HCT116 (cell line): ENCODE results near the gene PNMA6E. TPM values are rescaled to one million over a fixed set of nuclear protein-coding genes. Genes with fewer than 3 reads are reported as not detected.

Experiments
- ATAC-seq: fragments of 200-7000 bp; cut with Tn5 transposase; 2 replicates; pipeline ENCODE4 v1.9.1; 2020; ENCODE audit warnings: mild to moderate bottlenecking, moderate library complexity
- BruUV-seq: library from RNA; stranded (reverse); fragments of 400-500 nt; replicated peaks from 2 replicates; lab custom pipeline; 2021; lab: Mats Ljungman, UMichigan
- CTCF ChIA-PET: fragments of 300-600 bp; sonication (Branson Sonifier 250); formaldehyde crosslinking; loops from one replicate; lab custom pipeline; 2021; ENCODE audit warnings: antibody characterized with exemption; lab: Charles Lee
- POLR2A ChIA-PET: fragments of 300-600, 350-600 bp; sonication (Branson Sonifier 250); formaldehyde crosslinking; loops from one replicate; lab custom pipeline; 2021; ENCODE audit warnings: antibody characterized with exemption; lab: Charles Lee
- RAD21 ChIA-PET, 2 experiments: fragments of 300-600 bp; sonication (Branson Sonifier 250); formaldehyde crosslinking; loops; one replicate each; lab custom pipeline; 2023; ENCODE audit warnings: low total read pairs in 2 of 2; ENCODE audit not compliant: uncharacterized antibody in 2 of 2, unreplicated experiment in 2 of 2, low non-redundant PET in 1 of 2; lab: Charles Lee
- DNase-seq: peaks from one replicate; pipeline ENCODE4 v3.0.0-alpha.2; 2010; ENCODE audit warnings: low read depth, low spot score
- H2AFZ ChIP-seq: fragments of 200-600 bp; shearing (Covaris generic), sonication (generic); 2 replicates; pipeline ENCODE4 v1.6.1; 2017; ENCODE audit warnings: low read depth, mixed run types, mixed read lengths, antibody characterized with exemption, low read length; ENCODE audit not compliant: poor library complexity, severe bottlenecking
- H3K27ac ChIP-seq: 2 replicates; pipeline ENCODE4 v1.5.1; 2012; ENCODE audit warnings: low read depth, low read length
- H3K27me3 ChIP-seq: fragments of 200-600 bp; sonication (generic); 2 replicates; pipeline ENCODE4 v1.6.1; 2016; ENCODE audit warnings: mixed run types, low read length, mixed read lengths; ENCODE audit not compliant: insufficient read depth
- H3K36me3 ChIP-seq, 2 experiments: fragments of 200-500 bp in 1 of 2; fragments of 200-600 bp in 1 of 2; sonication (Bioruptor generic) in 1 of 2; sonication (generic) in 1 of 2; 2 replicates each; pipeline versions ENCODE4 v1.5.1 to v1.6.1; 2014 to 2016; ENCODE audit warnings: low read length in 2 of 2, inconsistent platforms in 1 of 2, mixed read lengths in 1 of 2, mixed run types in 1 of 2; ENCODE audit not compliant: insufficient read depth in 2 of 2, control insufficient read depth in 1 of 2
- H3K4me1 ChIP-seq, 2 experiments: fragments of 200-600 bp in 1 of 2; sonication (generic) in 1 of 2; 2 replicates each; pipeline versions ENCODE4 v1.5.1 to v1.6.1; 2012 to 2017; ENCODE audit warnings: low read length in 2 of 2, inconsistent platforms in 1 of 2, mild to moderate bottlenecking in 1 of 2, mixed read lengths in 1 of 2, mixed run types in 1 of 2, moderate library complexity in 1 of 2; ENCODE audit not compliant: insufficient read depth in 2 of 2, control insufficient read depth in 1 of 2
- H3K4me2 ChIP-seq: fragments of 200-600 bp; sonication (generic); 2 replicates; pipeline ENCODE4 v1.6.1; 2017; ENCODE audit warnings: mixed run types, low read length, mixed read lengths
- H3K4me3 ChIP-seq, 2 experiments: fragments of 200-600 bp in 1 of 2; sonication (generic) in 1 of 2; replicated peaks in 1 of 2; 2 replicates each; pipeline ENCODE4 v1.5.1; 2011 to 2016; ENCODE audit warnings: low read length in 2 of 2, control low read depth in 1 of 2, low read depth in 1 of 2, mild to moderate bottlenecking in 1 of 2, mixed read lengths in 1 of 2, mixed run types in 1 of 2
- H3K79me2 ChIP-seq: fragments of 200-600 bp; sonication (generic); 2 replicates; pipeline ENCODE4 v1.6.1; 2017; ENCODE audit warnings: mild to moderate bottlenecking, mixed run types, low read length, moderate library complexity, mixed read lengths; ENCODE audit not compliant: insufficient read depth
- H3K9ac ChIP-seq: fragments of 200-600 bp; sonication (generic); 2 replicates; pipeline ENCODE4 v1.6.1; 2016; ENCODE audit warnings: low read length, mixed read lengths
- H3K9me2 ChIP-seq: fragments of 200-600 bp; sonication (generic), shearing (Covaris generic); 2 replicates; pipeline ENCODE4 v1.6.1; 2017; ENCODE audit warnings: mixed run types, mild to moderate bottlenecking, moderate library complexity; ENCODE audit not compliant: insufficient read depth
- H3K9me3 ChIP-seq, 2 experiments: fragments of 200-500 bp in 1 of 2; fragments of 200-600 bp in 1 of 2; sonication (Bioruptor generic) in 1 of 2; sonication (generic) in 1 of 2; 2 replicates each; pipeline ENCODE4 v1.6.1; 2014 to 2017; ENCODE audit warnings: low read length in 2 of 2, mixed read lengths in 2 of 2, inconsistent platforms in 1 of 2, low read depth in 1 of 2, mild to moderate bottlenecking in 1 of 2, mixed run types in 1 of 2, moderate library complexity in 1 of 2; ENCODE audit not compliant: control insufficient read depth in 1 of 2, insufficient read depth in 1 of 2
- H4K20me1 ChIP-seq: fragments of 200-600 bp; sonication (generic), shearing (Covaris generic); 2 replicates; pipeline ENCODE4 v1.6.1; 2017; ENCODE audit warnings: mixed run types, mild to moderate bottlenecking, moderate library complexity; ENCODE audit not compliant: insufficient read depth
- CBX3 ChIP-seq: IDR thresholded peaks from 2 replicates; pipeline ENCODE4 v1.6.1; 2012; ENCODE audit warnings: low read depth
- CEBPB ChIP-seq: IDR thresholded peaks from 2 replicates; pipeline ENCODE4 v1.6.1; 2012; ENCODE audit warnings: low read depth
- EGR1 ChIP-seq: IDR thresholded peaks from 2 replicates; pipeline ENCODE4 v1.6.1; 2012; ENCODE audit warnings: low read depth
- POLR2A ChIP-seq: IDR thresholded peaks from 2 replicates; pipeline ENCODE4 v1.7.0; 2011; ENCODE audit warnings: borderline replicate concordance; ENCODE audit not compliant: insufficient read depth, insufficient read length; ENCODE audit errors: extremely low read depth
- RAD21 ChIP-seq: IDR thresholded peaks from 2 replicates; pipeline ENCODE4 v1.6.1; 2012; ENCODE audit warnings: low read depth, mild to moderate bottlenecking
- SP1 ChIP-seq: IDR thresholded peaks from 2 replicates; pipeline ENCODE4 v1.6.1; 2012; ENCODE audit warnings: low read depth
- ZNF274 ChIP-seq: fragments of 200-500 bp; sonication (Bioruptor generic); IDR thresholded peaks from 2 replicates; pipeline ENCODE4 v1.6.1; 2014; ENCODE audit warnings: mild to moderate bottlenecking, low read depth, low read length, inconsistent platforms
- intact Hi-C: fragments of 100-400 bp; cut with micrococcal nuclease; formaldehyde crosslinking; loops from 2 replicates; pipeline ENCODE4 v1.10.0; 2022
- total RNA-seq: library from RNA; stranded (reverse); gene quantifications from one replicate; pipeline ENCODE4 v1.2.1, GENCODE V29; 2021; ENCODE audit not compliant: unreplicated experiment
- TF ChIP-seq, protein P1 (sequence below): IDR thresholded peaks from 2 replicates; pipeline ENCODE4 v1.6.1; 2011; ENCODE audit warnings: mild to moderate bottlenecking, low read length, moderate library complexity; ENCODE audit not compliant: insufficient replicate concordance; ENCODE audit errors: extremely low read depth
- TF ChIP-seq, protein P2 (sequence below), 3 experiments: fragments of 200-600 bp in 1 of 3; sonication (generic) in 1 of 3; IDR thresholded peaks in 2 of 3; conservative IDR thresholded peaks in 1 of 3; 2 replicates each; pipeline ENCODE4 v1.5.1; 2012 to 2017; ENCODE audit warnings: low read depth in 2 of 3, low read length in 2 of 3, antibody characterized with exemption in 1 of 3, borderline replicate concordance in 1 of 3, control low read depth in 1 of 3, mild to moderate bottlenecking in 1 of 3, mixed read lengths in 1 of 3, mixed run types in 1 of 3, moderate library complexity in 1 of 3; ENCODE audit not compliant: insufficient read depth in 1 of 3

The PNMA6E gene
- total RNA-seq, 1 experiment from 2014 or later = not detected

DNA sequence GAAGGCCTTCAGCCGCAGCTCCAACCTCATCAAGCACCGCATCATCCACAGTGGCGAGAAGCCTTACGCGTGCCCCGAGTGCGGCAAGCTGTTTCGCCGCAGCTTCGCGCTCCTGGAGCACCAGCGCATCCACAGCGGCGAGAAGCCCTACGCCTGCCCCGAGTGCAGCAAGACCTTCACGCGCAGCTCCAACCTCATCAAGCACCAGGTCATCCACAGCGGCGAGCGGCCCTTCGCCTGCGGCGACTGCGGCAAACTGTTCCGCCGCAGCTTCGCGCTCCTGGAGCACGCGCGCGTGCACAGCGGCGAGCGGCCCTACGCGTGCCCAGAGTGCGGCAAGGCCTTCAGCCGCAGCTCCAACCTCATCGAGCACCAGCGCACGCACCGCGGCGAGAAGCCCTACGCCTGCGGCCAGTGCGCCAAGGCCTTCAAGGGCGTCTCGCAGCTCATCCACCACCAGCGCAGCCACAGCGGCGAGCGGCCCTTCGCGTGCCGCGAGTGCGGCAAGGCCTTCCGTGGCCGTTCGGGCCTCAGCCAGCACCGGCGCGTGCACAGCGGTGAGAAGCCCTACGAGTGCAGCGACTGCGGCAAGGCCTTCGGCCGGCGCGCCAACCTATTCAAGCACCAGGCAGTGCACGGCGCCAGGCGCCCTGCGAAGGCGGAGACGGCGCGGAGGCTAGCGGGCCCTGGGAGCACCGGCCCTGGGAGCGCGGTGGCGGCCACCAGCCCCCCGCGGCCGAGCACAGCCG lies 19.9 kb upstream of the PNMA6E start:
- Histone ChIP-seq H3K36me3 (no peaks in the 10 kb centered on the region), H3K9me3 (no peaks in the 10 kb centered on the region), H3K27me3 (no peaks in the 10 kb centered on the region), H3K4me2 (no peak overlapping the region), H4K20me1 (no peaks in the 10 kb centered on the region), H3K4me1 (no peaks in the 10 kb centered on the region), H3K9me2 (no peaks in the 10 kb centered on the region), H3K9ac (no peak overlapping the region), H3K79me2 (no peaks in the 10 kb centered on the region), H3K4me3 (no peak overlapping the region), H2AFZ (no peak overlapping the region), H3K27ac (no peak overlapping the region)
- no peak for DNase-seq
- POLR2A ChIA-PET = no interaction called here
- TF ChIP-seq RAD21 (no peak), CBX3 (no peak), ZNF274 (no peak), CEBPB (no peak), SP1 (no peak), EGR1 (no peak), POLR2A (no peak)
- TF ChIP-seq, protein P1, sequence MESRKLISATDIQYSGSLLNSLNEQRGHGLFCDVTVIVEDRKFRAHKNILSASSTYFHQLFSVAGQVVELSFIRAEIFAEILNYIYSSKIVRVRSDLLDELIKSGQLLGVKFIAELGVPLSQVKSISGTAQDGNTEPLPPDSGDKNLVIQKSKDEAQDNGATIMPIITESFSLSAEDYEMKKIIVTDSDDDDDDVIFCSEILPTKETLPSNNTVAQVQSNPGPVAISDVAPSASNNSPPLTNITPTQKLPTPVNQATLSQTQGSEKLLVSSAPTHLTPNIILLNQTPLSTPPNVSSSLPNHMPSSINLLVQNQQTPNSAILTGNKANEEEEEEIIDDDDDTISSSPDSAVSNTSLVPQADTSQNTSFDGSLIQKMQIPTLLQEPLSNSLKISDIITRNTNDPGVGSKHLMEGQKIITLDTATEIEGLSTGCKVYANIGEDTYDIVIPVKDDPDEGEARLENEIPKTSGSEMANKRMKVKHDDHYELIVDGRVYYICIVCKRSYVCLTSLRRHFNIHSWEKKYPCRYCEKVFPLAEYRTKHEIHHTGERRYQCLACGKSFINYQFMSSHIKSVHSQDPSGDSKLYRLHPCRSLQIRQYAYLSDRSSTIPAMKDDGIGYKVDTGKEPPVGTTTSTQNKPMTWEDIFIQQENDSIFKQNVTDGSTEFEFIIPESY = no peak
- TF ChIP-seq, protein P2, sequence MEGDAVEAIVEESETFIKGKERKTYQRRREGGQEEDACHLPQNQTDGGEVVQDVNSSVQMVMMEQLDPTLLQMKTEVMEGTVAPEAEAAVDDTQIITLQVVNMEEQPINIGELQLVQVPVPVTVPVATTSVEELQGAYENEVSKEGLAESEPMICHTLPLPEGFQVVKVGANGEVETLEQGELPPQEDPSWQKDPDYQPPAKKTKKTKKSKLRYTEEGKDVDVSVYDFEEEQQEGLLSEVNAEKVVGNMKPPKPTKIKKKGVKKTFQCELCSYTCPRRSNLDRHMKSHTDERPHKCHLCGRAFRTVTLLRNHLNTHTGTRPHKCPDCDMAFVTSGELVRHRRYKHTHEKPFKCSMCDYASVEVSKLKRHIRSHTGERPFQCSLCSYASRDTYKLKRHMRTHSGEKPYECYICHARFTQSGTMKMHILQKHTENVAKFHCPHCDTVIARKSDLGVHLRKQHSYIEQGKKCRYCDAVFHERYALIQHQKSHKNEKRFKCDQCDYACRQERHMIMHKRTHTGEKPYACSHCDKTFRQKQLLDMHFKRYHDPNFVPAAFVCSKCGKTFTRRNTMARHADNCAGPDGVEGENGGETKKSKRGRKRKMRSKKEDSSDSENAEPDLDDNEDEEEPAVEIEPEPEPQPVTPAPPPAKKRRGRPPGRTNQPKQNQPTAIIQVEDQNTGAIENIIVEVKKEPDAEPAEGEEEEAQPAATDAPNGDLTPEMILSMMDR (IDR thresholded peaks at IDR 0.05 in 2 of 3, conservative IDR thresholded peaks at IDR 0.05 in 1 of 3; ENCODE audit: borderline replicate concordance in 1 of 3, insufficient read depth in 1 of 3, low read depth in 2 of 3, low read length in 2 of 3) = no peak
- BruUV-seq = no TSS peak
- RAD21 ChIA-PET = no interaction called here
- CTCF ChIA-PET = no interaction called here
- intact Hi-C loops = no loop called here
- no peak for ATAC-seq
